Liver (tissue), 9 donors: ENCODE results near the gene ST8SIA1. TPM values are rescaled to one million over a fixed set of nuclear protein-coding genes. Genes with fewer than 3 reads are reported as not detected.

ENCODE experiments used
- DNase-seq: peaks from one replicate; pipeline ENCODE4 v3.0.0-alpha.2; 2017; ENCODE audit warnings: low spot score
- H3K27ac ChIP-seq, 2 donors: one replicate each; pipeline ENCODE4 v1.7.0; 2013; ENCODE audit warnings: inconsistent platforms in 2 of 2, low read length in 2 of 2, control low read depth in 1 of 2, low read depth in 1 of 2, mild to moderate bottlenecking in 1 of 2
- H3K27me3 ChIP-seq, 4 donors: one replicate each; pipeline versions ENCODE4 v1.6.1 to v1.7.0; 2013; ENCODE audit warnings: low read length in 3 of 4, inconsistent platforms in 1 of 4, mild to moderate bottlenecking in 1 of 4, moderate library complexity in 1 of 4; ENCODE audit not compliant: control insufficient read depth in 4 of 4, insufficient read depth in 4 of 4
- H3K36me3 ChIP-seq, 4 donors: one replicate each; pipeline versions ENCODE4 v1.6.1 to v1.7.0; 2013; ENCODE audit warnings: low read length in 3 of 4, mild to moderate bottlenecking in 3 of 4, low read depth in 1 of 4, moderate library complexity in 1 of 4; ENCODE audit not compliant: control insufficient read depth in 4 of 4, insufficient read depth in 3 of 4
- H3K4me1 ChIP-seq, 4 donors: one replicate each; pipeline versions ENCODE4 v1.6.1 to v1.7.0; 2013; ENCODE audit warnings: low read length in 3 of 4, mild to moderate bottlenecking in 3 of 4, moderate library complexity in 1 of 4; ENCODE audit not compliant: control insufficient read depth in 4 of 4, insufficient read depth in 4 of 4
- H3K4me3 ChIP-seq, 3 donors: one replicate each; pipeline versions ENCODE4 v1.6.1 to v1.7.0; 2013; ENCODE audit warnings: low read length in 3 of 3, control low read depth in 1 of 3, low read depth in 1 of 3, mild to moderate bottlenecking in 1 of 3
- H3K9ac ChIP-seq, 2 donors: one replicate each; pipeline ENCODE4 v1.7.0; 2013; ENCODE audit warnings: low read length in 2 of 2, mild to moderate bottlenecking in 2 of 2, moderate library complexity in 2 of 2, control low read depth in 1 of 2, low read depth in 1 of 2
- H3K9me3 ChIP-seq, 4 donors: one replicate each; pipeline versions ENCODE4 v1.6.1 to v1.7.0; 2013; ENCODE audit warnings: low read length in 3 of 4; ENCODE audit not compliant: control insufficient read depth in 4 of 4
- EGR1 ChIP-seq, 2 donors: IDR thresholded peaks; 2 replicates each; pipeline ENCODE4 v1.6.1; 2016 to 2018; ENCODE audit warnings: antibody characterized with exemption in 2 of 2, low read depth in 2 of 2
- FOXA1 ChIP-seq: IDR thresholded peaks from 2 replicates; pipeline ENCODE4 v1.6.1; 2016; ENCODE audit warnings: antibody characterized with exemption
- FOXA2 ChIP-seq: IDR thresholded peaks from 2 replicates; pipeline ENCODE4 v1.6.1; 2016; ENCODE audit warnings: antibody characterized with exemption
- GABPA ChIP-seq, 2 donors: IDR thresholded peaks in 1 of 2; conservative IDR thresholded peaks in 1 of 2; 2 replicates each; pipeline ENCODE4 v1.6.1; 2016; ENCODE audit warnings: antibody characterized with exemption in 2 of 2, mild to moderate bottlenecking in 1 of 2, moderate library complexity in 1 of 2
- HNF4A ChIP-seq, 2 donors: conservative IDR thresholded peaks; 2 replicates each; pipeline ENCODE4 v1.6.1; 2016; ENCODE audit warnings: antibody characterized with exemption in 2 of 2, mild to moderate bottlenecking in 2 of 2
- HNF4G ChIP-seq: IDR thresholded peaks from 2 replicates; pipeline ENCODE4 v1.6.1; 2016; ENCODE audit warnings: antibody characterized with exemption
- JUND ChIP-seq, 2 donors: IDR thresholded peaks; 2 replicates each; pipeline ENCODE4 v1.6.1; 2016; ENCODE audit warnings: antibody characterized with exemption in 2 of 2
- NR2F2 ChIP-seq: IDR thresholded peaks from 2 replicates; pipeline ENCODE4 v1.6.1; 2016; ENCODE audit warnings: antibody characterized with exemption
- RAD21 ChIP-seq, 2 donors: IDR thresholded peaks; 2 replicates each; pipeline ENCODE4 v1.6.1; 2016; ENCODE audit warnings: antibody characterized with exemption in 2 of 2, mild to moderate bottlenecking in 2 of 2
- RXRA ChIP-seq, 2 donors: IDR thresholded peaks; 2 replicates each; pipeline ENCODE4 v1.6.1; 2017 to 2018; ENCODE audit warnings: antibody characterized with exemption in 2 of 2, mild to moderate bottlenecking in 1 of 2
- SP1 ChIP-seq: IDR thresholded peaks from 2 replicates; pipeline ENCODE4 v1.6.1; 2018; ENCODE audit warnings: antibody characterized with exemption, mild to moderate bottlenecking
- TAF1 ChIP-seq: conservative IDR thresholded peaks from 2 replicates; pipeline ENCODE4 v1.6.1; 2016; ENCODE audit warnings: antibody characterized with exemption, mild to moderate bottlenecking
- YY1 ChIP-seq: IDR thresholded peaks from 2 replicates; pipeline ENCODE4 v1.6.1; 2016; ENCODE audit warnings: antibody characterized with exemption, mild to moderate bottlenecking
- WGBS: extraction: QIAGEN DNeasy Blood & Tissue Kit; methylation state at CpG from one replicate; pipeline ENCODE4 v1.1.7; 2013; 5-methylcytosine and 5-hydroxymethylcytosine counted together
- polyA plus RNA-seq, 2 donors: library from polyadenylated mRNA; stranded (reverse) in 1 of 2; unstranded in 1 of 2; fragments of 200-250 nt in 1 of 2; fragments of >200 nt in 1 of 2; fragmentation: Nextera tagmentation in 1 of 2; extraction: Ambion mirVana in 1 of 2; gene quantifications; one replicate each; pipeline versions ENCODE4 v1.2.1 to v1.2.3, GENCODE V29; 2013 to 2015
- total RNA-seq, 2 donors: library from RNA; depleted of rRNA; stranded (reverse); fragments of >200 nt; gene quantifications; one replicate each; pipeline ENCODE4 v1.2.3, GENCODE V29; 2014
- TF ChIP-seq, protein P1 (sequence below): fragments of 150-350 bp; IDR thresholded peaks from 2 replicates; pipeline ENCODE4 v1.5.1; 2017; ENCODE audit warnings: improper control_type of control experiment, low read depth, low read length; ENCODE audit not compliant: missing input control
- TF ChIP-seq, protein P2 (sequence below): IDR thresholded peaks from 2 replicates; pipeline ENCODE4 v1.6.1; 2016; ENCODE audit warnings: antibody characterized with exemption
- TF ChIP-seq, protein P3 (sequence below): IDR thresholded peaks from 2 replicates; pipeline ENCODE4 v1.6.1; 2016; ENCODE audit warnings: antibody characterized with exemption, mild to moderate bottlenecking
- TF ChIP-seq, protein P4 (sequence below): IDR thresholded peaks from 2 replicates; pipeline ENCODE4 v1.6.1; 2016; ENCODE audit warnings: antibody characterized with exemption
- TF ChIP-seq, protein P5 (sequence below): IDR thresholded peaks from 2 replicates; pipeline ENCODE4 v1.6.1; 2016; ENCODE audit warnings: antibody characterized with exemption
- donor health status: healthy.
- donor health status: healthy.
- donor health status: healthy.
- donor health status: healthy.
- donor health status: healthy.

The ST8SIA1 gene
- total and polyA plus RNA-seq, 4 donors: 0.02 to 1.0 (median 0.17) TPM; not detected in 1

DNA sequence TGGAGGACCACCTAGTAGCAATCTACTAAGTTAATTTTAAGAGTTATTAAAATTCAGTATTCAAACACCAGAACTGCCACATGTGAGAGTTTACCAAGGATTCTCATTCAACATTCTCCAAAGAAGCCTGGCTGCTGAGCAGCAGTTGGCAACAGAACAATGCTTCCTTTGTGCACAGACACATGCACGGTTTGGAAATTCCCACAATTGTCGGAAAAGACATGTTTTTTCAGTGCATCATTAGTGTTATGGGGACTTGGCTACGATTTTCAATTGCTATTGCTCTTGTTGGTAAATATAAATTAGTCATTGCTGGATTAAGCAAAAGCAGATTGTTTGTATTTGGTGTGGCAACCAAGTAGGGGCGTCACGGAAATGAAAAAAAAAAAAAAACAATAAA, 22.2 kb downstream of the ST8SIA1 start:
- no peaks in the 10 kb centered on the region for H3K4me1 ChIP-seq
- H3K4me3 ChIP-seq: no peak overlapping the region
- TF ChIP-seq RXRA (IDR thresholded peaks at IDR 0.05) (no peak), YY1 (no peak), JUND (IDR thresholded peaks at IDR 0.05) (no peak), NR2F2 (no peak), HNF4A (conservative IDR thresholded peaks at IDR 0.05) (no peak), FOXA1 (no peak), RAD21 (IDR thresholded peaks at IDR 0.05) (no peak), GABPA (IDR thresholded peaks at IDR 0.05 in 1 of 2, conservative IDR thresholded peaks at IDR 0.05 in 1 of 2) (no peak), EGR1 (IDR thresholded peaks at IDR 0.05; ENCODE audit: low read depth in 2 of 2) (no peak), SP1 (no peak), TAF1 (no peak), FOXA2 (no peak), HNF4G (no peak)
- TF ChIP-seq, protein P1, sequence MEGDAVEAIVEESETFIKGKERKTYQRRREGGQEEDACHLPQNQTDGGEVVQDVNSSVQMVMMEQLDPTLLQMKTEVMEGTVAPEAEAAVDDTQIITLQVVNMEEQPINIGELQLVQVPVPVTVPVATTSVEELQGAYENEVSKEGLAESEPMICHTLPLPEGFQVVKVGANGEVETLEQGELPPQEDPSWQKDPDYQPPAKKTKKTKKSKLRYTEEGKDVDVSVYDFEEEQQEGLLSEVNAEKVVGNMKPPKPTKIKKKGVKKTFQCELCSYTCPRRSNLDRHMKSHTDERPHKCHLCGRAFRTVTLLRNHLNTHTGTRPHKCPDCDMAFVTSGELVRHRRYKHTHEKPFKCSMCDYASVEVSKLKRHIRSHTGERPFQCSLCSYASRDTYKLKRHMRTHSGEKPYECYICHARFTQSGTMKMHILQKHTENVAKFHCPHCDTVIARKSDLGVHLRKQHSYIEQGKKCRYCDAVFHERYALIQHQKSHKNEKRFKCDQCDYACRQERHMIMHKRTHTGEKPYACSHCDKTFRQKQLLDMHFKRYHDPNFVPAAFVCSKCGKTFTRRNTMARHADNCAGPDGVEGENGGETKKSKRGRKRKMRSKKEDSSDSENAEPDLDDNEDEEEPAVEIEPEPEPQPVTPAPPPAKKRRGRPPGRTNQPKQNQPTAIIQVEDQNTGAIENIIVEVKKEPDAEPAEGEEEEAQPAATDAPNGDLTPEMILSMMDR: no peak
- TF ChIP-seq, protein P2, sequence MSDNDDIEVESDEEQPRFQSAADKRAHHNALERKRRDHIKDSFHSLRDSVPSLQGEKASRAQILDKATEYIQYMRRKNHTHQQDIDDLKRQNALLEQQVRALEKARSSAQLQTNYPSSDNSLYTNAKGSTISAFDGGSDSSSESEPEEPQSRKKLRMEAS: no peak
- TF ChIP-seq, protein P3, sequence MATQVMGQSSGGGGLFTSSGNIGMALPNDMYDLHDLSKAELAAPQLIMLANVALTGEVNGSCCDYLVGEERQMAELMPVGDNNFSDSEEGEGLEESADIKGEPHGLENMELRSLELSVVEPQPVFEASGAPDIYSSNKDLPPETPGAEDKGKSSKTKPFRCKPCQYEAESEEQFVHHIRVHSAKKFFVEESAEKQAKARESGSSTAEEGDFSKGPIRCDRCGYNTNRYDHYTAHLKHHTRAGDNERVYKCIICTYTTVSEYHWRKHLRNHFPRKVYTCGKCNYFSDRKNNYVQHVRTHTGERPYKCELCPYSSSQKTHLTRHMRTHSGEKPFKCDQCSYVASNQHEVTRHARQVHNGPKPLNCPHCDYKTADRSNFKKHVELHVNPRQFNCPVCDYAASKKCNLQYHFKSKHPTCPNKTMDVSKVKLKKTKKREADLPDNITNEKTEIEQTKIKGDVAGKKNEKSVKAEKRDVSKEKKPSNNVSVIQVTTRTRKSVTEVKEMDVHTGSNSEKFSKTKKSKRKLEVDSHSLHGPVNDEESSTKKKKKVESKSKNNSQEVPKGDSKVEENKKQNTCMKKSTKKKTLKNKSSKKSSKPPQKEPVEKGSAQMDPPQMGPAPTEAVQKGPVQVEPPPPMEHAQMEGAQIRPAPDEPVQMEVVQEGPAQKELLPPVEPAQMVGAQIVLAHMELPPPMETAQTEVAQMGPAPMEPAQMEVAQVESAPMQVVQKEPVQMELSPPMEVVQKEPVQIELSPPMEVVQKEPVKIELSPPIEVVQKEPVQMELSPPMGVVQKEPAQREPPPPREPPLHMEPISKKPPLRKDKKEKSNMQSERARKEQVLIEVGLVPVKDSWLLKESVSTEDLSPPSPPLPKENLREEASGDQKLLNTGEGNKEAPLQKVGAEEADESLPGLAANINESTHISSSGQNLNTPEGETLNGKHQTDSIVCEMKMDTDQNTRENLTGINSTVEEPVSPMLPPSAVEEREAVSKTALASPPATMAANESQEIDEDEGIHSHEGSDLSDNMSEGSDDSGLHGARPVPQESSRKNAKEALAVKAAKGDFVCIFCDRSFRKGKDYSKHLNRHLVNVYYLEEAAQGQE: no peak
- TF ChIP-seq, protein P4, sequence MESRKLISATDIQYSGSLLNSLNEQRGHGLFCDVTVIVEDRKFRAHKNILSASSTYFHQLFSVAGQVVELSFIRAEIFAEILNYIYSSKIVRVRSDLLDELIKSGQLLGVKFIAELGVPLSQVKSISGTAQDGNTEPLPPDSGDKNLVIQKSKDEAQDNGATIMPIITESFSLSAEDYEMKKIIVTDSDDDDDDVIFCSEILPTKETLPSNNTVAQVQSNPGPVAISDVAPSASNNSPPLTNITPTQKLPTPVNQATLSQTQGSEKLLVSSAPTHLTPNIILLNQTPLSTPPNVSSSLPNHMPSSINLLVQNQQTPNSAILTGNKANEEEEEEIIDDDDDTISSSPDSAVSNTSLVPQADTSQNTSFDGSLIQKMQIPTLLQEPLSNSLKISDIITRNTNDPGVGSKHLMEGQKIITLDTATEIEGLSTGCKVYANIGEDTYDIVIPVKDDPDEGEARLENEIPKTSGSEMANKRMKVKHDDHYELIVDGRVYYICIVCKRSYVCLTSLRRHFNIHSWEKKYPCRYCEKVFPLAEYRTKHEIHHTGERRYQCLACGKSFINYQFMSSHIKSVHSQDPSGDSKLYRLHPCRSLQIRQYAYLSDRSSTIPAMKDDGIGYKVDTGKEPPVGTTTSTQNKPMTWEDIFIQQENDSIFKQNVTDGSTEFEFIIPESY: no peak
- TF ChIP-seq, protein P5, sequence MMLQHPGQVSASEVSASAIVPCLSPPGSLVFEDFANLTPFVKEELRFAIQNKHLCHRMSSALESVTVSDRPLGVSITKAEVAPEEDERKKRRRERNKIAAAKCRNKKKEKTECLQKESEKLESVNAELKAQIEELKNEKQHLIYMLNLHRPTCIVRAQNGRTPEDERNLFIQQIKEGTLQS: no peak
- no peaks in the 10 kb centered on the region for H3K9me3 ChIP-seq
- H3K36me3 ChIP-seq: no peaks in the 10 kb centered on the region
- WGBS: 64% methylated on average over 5 of the region's 5 CpGs
- H3K27me3 ChIP-seq: peaks cover 0 to 6% (median 2%) of the 10 kb centered on the region in 4 donors
- no peak overlapping the region for H3K27ac ChIP-seq
- DNase-seq: no peak
- H3K9ac ChIP-seq: no peak overlapping the region
